Measurements from ENCODE around the gene TPP2.

TPP2 gene

DNA sequence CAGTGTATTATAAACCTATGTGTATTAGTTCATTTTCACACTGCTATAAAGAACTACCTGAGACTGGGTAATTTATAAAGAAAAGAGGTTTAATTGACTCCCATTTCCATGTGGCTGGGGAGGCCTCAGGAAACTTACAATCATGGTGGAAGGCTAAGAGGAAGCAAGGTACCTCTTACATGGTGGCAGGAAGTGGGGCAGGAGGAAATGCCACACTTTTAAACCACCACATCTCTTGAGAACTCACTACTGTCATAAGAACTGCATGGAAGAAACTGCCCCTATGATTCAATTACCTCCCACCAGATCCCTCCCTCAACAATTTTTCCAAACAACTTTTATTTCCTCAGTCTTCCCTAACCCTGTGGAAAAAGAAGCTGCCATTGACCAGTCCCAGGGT, 14.5 kb upstream of the TPP2 start:
- Histone ChIP-seq H3K4me1 (ENCODE audit: insufficient read depth, low read length) (no peaks in the 10 kb centered on the region), H3K36me3 (ENCODE audit: insufficient read depth, low read length) (no peaks in the 10 kb centered on the region), H3K9ac (ENCODE audit: low read depth, low read length) (no peak overlapping the region), H3K9me3 (ENCODE audit: control insufficient read depth, insufficient read depth, low read length) (no peaks in the 10 kb centered on the region)

- Histone ChIP-seq H3K36me3 (ENCODE audit: insufficient read depth, low read length) (no peaks in the 10 kb centered on the region), H3K9ac (ENCODE audit: low read depth, low read length) (no peak overlapping the region), H3K4me1 (ENCODE audit: insufficient read depth, low read length) (no peaks in the 10 kb centered on the region), H3K9me3 (ENCODE audit: control insufficient read depth, insufficient read depth, low read length) (no peaks in the 10 kb centered on the region)
Measured at GRCh38 chr13:102584434-102584833, 12.4 kb upstream of the TPP2 start.

DNA sequence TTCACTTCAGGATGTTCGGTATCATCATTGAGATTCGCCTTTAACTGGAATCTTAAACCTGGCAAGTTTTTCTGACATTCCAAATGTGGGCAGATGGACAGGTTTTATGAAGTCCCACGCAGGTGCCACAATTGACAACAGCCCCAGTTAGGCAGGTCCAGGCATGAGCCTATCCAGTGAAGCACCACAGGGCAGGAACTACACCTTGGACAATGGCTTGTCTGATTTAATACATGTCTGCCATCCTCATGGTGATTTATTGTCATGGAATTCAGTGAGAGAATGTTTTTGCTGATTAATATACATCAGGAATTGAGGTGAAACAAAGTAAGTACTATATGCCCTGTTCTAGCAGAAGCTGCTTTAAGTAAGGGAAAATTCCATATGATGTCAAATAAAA, 10.2 kb upstream of the TPP2 start:
- Histone ChIP-seq H3K9ac (ENCODE audit: low read depth, low read length) (no peak overlapping the region), H3K4me1 (ENCODE audit: insufficient read depth, low read length) (no peaks in the 10 kb centered on the region), H3K36me3 (ENCODE audit: insufficient read depth, low read length) (no peaks in the 10 kb centered on the region), H3K9me3 (ENCODE audit: control insufficient read depth, insufficient read depth, low read length) (no peaks in the 10 kb centered on the region)

DNA sequence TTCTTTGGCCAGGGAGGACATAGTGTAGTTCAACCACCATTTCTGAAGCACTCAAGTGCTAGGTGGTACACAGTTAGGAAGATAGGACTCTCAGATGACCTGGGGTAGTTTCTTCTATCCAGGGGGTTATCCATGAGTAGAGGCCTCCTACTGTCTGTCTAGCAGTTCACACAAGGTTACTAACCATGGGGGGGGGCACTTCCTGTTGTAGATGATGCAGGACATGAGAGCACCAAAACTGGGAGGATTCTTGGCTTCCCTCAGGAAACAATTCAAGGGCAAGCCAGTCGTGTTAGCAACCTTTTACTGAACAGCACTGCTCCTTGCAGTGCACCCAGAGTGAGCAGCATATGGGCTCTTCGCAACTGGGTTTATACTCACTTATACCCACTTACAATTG, 8.9 kb upstream of the TPP2 start:
- no peak overlapping the region for H3K9ac ChIP-seq (ENCODE audit: low read depth, low read length)
- no peaks in the 10 kb centered on the region for H3K9me3 ChIP-seq (ENCODE audit: control insufficient read depth, insufficient read depth, low read length)
- H3K36me3 ChIP-seq (ENCODE audit: insufficient read depth, low read length) = no peaks in the 10 kb centered on the region
- no peaks in the 10 kb centered on the region for H3K4me1 ChIP-seq (ENCODE audit: insufficient read depth, low read length)

GRCh38 chr13:102589301-102589822, 7.4 kb upstream of the TPP2 start:
- no peak overlapping the region for H3K9ac ChIP-seq (ENCODE audit: low read depth, low read length)
- H3K4me1 ChIP-seq (ENCODE audit: insufficient read depth, low read length) = no peaks in the 10 kb centered on the region
- no peaks in the 10 kb centered on the region for H3K36me3 ChIP-seq (ENCODE audit: insufficient read depth, low read length)
- no peaks in the 10 kb centered on the region for H3K9me3 ChIP-seq (ENCODE audit: control insufficient read depth, insufficient read depth, low read length)

GRCh38 chr13:102591988-102592781, 4.6 kb upstream of the TPP2 start:
- Histone ChIP-seq H3K9me3 (ENCODE audit: control insufficient read depth, insufficient read depth, low read length) (no peaks in the 10 kb centered on the region), H3K4me1 (ENCODE audit: insufficient read depth, low read length) (no peaks in the 10 kb centered on the region), H3K9ac (ENCODE audit: low read depth, low read length) (peak overlapping the region; percentile 71), H3K36me3 (ENCODE audit: insufficient read depth, low read length) (no peaks in the 10 kb centered on the region)

DNA sequence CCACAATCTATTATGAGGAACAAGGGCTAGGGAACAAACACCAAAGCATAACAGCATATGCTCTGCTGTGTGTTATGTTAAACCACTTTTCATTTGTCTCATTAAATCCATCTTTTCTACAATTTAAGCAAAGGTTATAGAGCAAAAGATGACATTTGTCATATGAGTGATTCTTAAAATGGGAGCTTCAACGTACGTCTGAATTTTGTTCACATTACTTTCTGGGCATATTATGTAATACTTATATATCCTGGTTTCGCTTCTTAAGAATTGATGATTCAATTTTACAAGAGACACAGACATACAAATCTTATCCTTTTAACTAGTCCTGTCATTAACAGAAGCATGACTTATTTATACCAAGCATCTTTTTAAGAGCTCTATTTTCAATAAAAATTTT, 3.3 kb upstream of the TPP2 start:
- Histone ChIP-seq H3K9me3 (ENCODE audit: control insufficient read depth, insufficient read depth, low read length) (no peaks in the 10 kb centered on the region), H3K9ac (ENCODE audit: low read depth, low read length) (no peak overlapping the region), H3K4me1 (ENCODE audit: insufficient read depth, low read length) (no peaks in the 10 kb centered on the region), H3K36me3 (ENCODE audit: insufficient read depth, low read length) (no peaks in the 10 kb centered on the region)

- H3K36me3 ChIP-seq (ENCODE audit: insufficient read depth, low read length) = no peaks in the 10 kb centered on the region
- no peaks in the 10 kb centered on the region for H3K9me3 ChIP-seq (ENCODE audit: control insufficient read depth, insufficient read depth, low read length)
- 0 out of 2 replicates have a peak, but pooled peaks cover 6% of the 10 kb centered on the region for H3K4me1 ChIP-seq (ENCODE audit: insufficient read depth, low read length)
- peak overlapping the region; percentile 86 for H3K9ac ChIP-seq (ENCODE audit: low read depth, low read length)
Measured at GRCh38 chr13:102597029-102597961, 509 bp downstream of the TPP2 start.

DNA sequence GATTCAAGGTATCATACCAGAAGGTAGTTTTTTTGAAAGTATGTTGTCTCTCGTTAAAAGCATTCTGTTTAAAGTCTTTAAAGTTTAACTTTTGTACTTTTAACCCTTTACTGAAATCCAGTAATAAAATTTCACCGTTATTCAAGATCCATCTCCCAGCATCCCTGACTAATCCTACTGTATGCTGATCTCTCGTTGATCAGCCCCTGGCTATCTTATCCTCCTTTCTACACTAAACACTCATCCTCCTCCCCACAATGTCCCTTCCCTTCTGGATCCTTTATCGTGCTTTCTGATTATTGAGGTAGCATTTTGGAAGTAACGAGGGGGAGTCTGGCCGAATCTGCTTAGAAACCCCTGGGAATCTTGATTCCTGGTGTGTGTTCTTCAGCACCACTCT, 1.3 kb downstream of the TPP2 start:
- H3K36me3 ChIP-seq (ENCODE audit: insufficient read depth, low read length) = no peaks in the 10 kb centered on the region
- no peaks in the 10 kb centered on the region for H3K9me3 ChIP-seq (ENCODE audit: control insufficient read depth, insufficient read depth, low read length)
- H3K4me1 ChIP-seq (ENCODE audit: insufficient read depth, low read length) = peaks cover 6% of the 10 kb centered on the region; the same call in 1 of the 2 replicates
- peak overlapping the region; percentile 86 for H3K9ac ChIP-seq (ENCODE audit: low read depth, low read length)

DNA sequence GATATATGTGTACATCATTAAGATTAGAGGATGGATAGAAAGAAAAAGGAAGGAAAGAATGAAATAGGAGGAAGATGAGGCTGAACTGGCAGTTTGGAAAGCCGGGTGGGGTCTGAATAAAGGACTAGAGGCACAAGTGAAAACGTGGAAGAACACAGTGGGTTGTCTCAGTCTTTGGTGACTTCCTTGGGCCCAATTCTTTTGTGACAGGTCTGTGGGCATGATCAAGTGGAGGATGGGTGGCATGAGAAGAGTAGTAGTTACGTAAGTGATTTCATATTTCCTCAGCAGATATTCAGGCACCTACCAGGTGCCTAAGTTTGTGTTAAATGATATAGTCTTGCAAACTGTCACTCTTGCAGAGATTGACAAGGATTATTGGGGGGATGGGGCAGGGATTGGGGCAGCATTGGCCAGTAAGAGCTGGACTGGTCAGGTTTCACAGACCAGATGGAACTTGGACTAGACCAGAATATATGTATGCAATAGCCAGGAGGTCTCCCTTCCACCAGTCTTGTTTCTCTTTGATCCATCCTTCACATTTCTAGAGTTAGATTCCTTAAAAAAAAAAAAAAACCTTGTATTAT, 2.7 kb downstream of the TPP2 start:
- H3K9me3 ChIP-seq (ENCODE audit: control insufficient read depth, insufficient read depth, low read length) = no peaks in the 10 kb centered on the region
- no peak overlapping the region for H3K9ac ChIP-seq (ENCODE audit: low read depth, low read length)
- no peaks in the 10 kb centered on the region for H3K36me3 ChIP-seq (ENCODE audit: insufficient read depth, low read length)
- peaks cover 6% of the 10 kb centered on the region; the same call in 1 of the 2 replicates for H3K4me1 ChIP-seq (ENCODE audit: insufficient read depth, low read length)

- Histone ChIP-seq H3K36me3 (ENCODE audit: insufficient read depth, low read length) (peaks cover 22% of the 10 kb centered on the region), H3K9me3 (ENCODE audit: control insufficient read depth, insufficient read depth, low read length) (no peaks in the 10 kb centered on the region), H3K9ac (ENCODE audit: low read depth, low read length) (no peak overlapping the region), H3K4me1 (ENCODE audit: insufficient read depth, low read length) (no peaks in the 10 kb centered on the region; the same call in 1 of the 2 replicates)
Measured at GRCh38 chr13:102606537-102607309, 9.9 kb downstream of the TPP2 start.

DNA sequence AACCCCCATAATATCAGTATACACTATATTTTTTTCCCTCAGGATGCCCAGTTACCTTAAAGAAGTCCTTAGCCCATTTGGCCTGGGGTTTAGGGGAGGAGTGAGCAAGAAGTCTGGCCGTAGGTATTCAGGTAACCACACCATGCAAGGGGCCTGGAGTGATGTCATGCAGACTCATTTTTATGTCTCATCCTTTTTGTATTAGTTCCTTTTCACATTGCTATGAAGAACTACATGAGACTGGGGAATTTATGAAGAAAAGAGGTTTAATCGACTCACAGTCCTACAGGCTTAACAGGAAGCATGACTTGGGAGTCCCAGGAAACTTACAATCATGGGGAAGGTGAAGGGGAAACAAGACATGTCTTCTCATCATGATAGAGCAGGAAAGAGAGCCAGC, 12.2 kb downstream of the TPP2 start:
- Histone ChIP-seq H3K9ac (ENCODE audit: low read depth, low read length) (no peak overlapping the region), H3K9me3 (ENCODE audit: control insufficient read depth, insufficient read depth, low read length) (no peaks in the 10 kb centered on the region), H3K4me1 (ENCODE audit: insufficient read depth, low read length) (no peaks in the 10 kb centered on the region), H3K36me3 (ENCODE audit: insufficient read depth, low read length) (peaks cover 22% of the 10 kb centered on the region)

DNA sequence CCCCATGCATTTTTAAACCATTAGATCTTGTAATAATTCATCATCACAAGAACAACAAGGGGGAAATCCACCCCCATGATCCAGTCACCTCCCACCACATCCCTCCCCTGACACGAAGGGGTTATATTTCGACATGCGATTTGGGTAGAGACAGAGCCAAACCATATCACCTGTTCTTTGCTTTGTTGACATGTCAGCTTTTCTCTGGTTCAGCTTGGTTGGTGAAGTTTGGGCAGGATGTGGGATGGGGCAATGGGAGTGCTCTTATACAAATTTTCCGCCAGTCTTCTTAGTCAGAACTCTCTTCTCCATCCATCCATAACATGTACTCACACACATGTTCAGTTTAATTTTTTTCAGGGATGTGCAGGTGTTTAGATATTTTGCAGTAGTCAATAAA, 12.9 kb downstream of the TPP2 start:
- no peaks in the 10 kb centered on the region for H3K9me3 ChIP-seq (ENCODE audit: control insufficient read depth, insufficient read depth, low read length)
- no peaks in the 10 kb centered on the region for H3K4me1 ChIP-seq (ENCODE audit: insufficient read depth, low read length)
- peaks cover 22% of the 10 kb centered on the region for H3K36me3 ChIP-seq (ENCODE audit: insufficient read depth, low read length)
- H3K9ac ChIP-seq (ENCODE audit: low read depth, low read length) = no peak overlapping the region
